PC-9 (cell line): ENCODE results near the gene ATP10A. TPM values are rescaled to one million over a fixed set of nuclear protein-coding genes. Genes with fewer than 3 reads are reported as not detected.

Source experiments
- BruUV-seq: library from RNA; stranded (reverse); fragments of 400-500 nt; replicated peaks from 2 replicates; lab custom pipeline; 2021; lab: Mats Ljungman, UMichigan
- CTCF ChIA-PET: fragments of 300-600 bp; sonication (Branson Sonifier 250); formaldehyde crosslinking; loops from one replicate; lab custom pipeline; 2022; ENCODE audit warnings: antibody characterized with exemption; lab: Charles Lee
- POLR2A ChIA-PET: fragments of 300-600 bp; sonication (Branson Sonifier 250); formaldehyde crosslinking; loops from one replicate; lab custom pipeline; 2022; ENCODE audit warnings: antibody characterized with exemption; ENCODE audit not compliant: unreplicated experiment; lab: Charles Lee
- DNase-seq, 2 experiments: peaks; one replicate each; pipeline versions ENCODE4 v3.0.0 to v3.0.0-alpha.2; 2015 to 2022; ENCODE audit warnings: mixed read lengths in 1 of 2
- H2AFZ ChIP-seq: fragments of 200-600 bp; sonication (generic); 2 replicates; pipeline ENCODE4 v1.8.1; 2017; ENCODE audit warnings: antibody characterized with exemption
- H3F3A ChIP-seq: fragments of 200-600 bp; sonication (generic); 2 replicates; pipeline ENCODE4 v1.8.1; 2017; ENCODE audit warnings: antibody characterized with exemption, mild to moderate bottlenecking, low read depth; ENCODE audit not compliant: insufficient read depth
- H3K27ac ChIP-seq: fragments of 200-600 bp; sonication (generic); 2 replicates; pipeline ENCODE4 v1.6.1; 2016; ENCODE audit warnings: mixed run types
- H3K27me3 ChIP-seq: fragments of 200-600 bp; sonication (generic); 2 replicates; pipeline ENCODE4 v1.6.1; 2016; ENCODE audit warnings: low read depth, mixed run types; ENCODE audit not compliant: insufficient read depth
- H3K36me3 ChIP-seq: fragments of 200-600 bp; sonication (generic); 2 replicates; pipeline ENCODE4 v1.6.1; 2016; ENCODE audit warnings: low read depth, mixed run types
- H3K4me1 ChIP-seq: fragments of 200-600 bp; sonication (generic); replicated peaks from 2 replicates; pipeline ENCODE4 v1.6.1; 2016; ENCODE audit warnings: mixed run types; ENCODE audit not compliant: insufficient read depth
- H3K4me2 ChIP-seq: fragments of 200-600 bp; sonication (generic); 2 replicates; pipeline ENCODE4 v1.6.1; 2017; ENCODE audit warnings: mixed run types
- H3K4me3 ChIP-seq: fragments of 200-600 bp; sonication (generic); 2 replicates; pipeline ENCODE4 v1.6.1; 2016; ENCODE audit warnings: mixed run types
- H3K79me2 ChIP-seq: fragments of 200-600 bp; sonication (generic); 2 replicates; pipeline ENCODE4 v1.6.1; 2017; ENCODE audit warnings: low read depth, mixed run types
- H3K9me2 ChIP-seq: fragments of 200-600 bp; sonication (generic); 2 replicates; pipeline ENCODE4 v1.8.1; 2017; ENCODE audit warnings: mild to moderate bottlenecking; ENCODE audit not compliant: insufficient read depth
- H3K9me3 ChIP-seq: fragments of 200-600 bp; sonication (generic); 2 replicates; pipeline ENCODE4 v1.8.1; 2016; ENCODE audit warnings: low read depth; ENCODE audit not compliant: insufficient read depth
- H4K20me1 ChIP-seq: fragments of 200-600 bp; sonication (generic); 2 replicates; pipeline ENCODE4 v1.8.1; 2017; ENCODE audit not compliant: insufficient read depth
- EZH2 ChIP-seq: fragments of 200-600 bp; sonication (generic); IDR thresholded peaks from 2 replicates; pipeline ENCODE4 v1.8.0; 2017; ENCODE audit warnings: antibody characterized with exemption, low read depth
- intact Hi-C: fragments of 100-400 bp; cut with micrococcal nuclease; formaldehyde crosslinking; loops from one replicate; pipeline ENCODE4 v1.10.0; 2022; ENCODE audit not compliant: unreplicated experiment
- total RNA-seq: library from RNA; stranded (reverse); gene quantifications from 2 replicates; pipeline ENCODE4 v1.2.3, GENCODE V29; 2021
- TF ChIP-seq, protein P1 (sequence below): fragments of 200-600 bp; sonication (generic); conservative IDR thresholded peaks from 2 replicates; pipeline ENCODE4 v1.6.1; 2017; ENCODE audit warnings: mixed run types, antibody characterized with exemption, mild to moderate bottlenecking, moderate library complexity

Gene ATP10A
- total RNA-seq, 1 experiment from 2014 or later = not detected

DNA sequence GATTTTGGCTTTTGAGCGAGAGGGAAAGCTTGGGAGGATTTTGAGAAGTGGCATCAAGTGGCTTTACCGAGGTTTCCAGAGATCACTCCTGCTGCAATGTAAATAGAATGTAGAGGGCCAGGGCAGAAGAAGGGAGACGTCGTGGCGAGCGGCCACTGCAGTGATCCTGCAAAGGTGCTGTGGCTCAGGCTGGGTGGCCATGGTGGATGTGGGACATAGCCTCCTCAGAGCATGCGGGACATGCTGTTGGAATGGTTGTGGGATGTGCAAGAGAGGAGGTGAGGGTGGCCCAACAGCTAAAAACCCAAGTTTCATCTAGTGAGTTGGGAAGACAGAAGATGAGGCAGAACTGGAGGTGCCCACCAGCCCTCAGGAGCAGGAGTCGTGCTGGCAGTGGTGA lies 3.1 kb upstream of the ATP10A start:
- Histone ChIP-seq H3K9me2 (no peaks in the 10 kb centered on the region), H3K36me3 (no peaks in the 10 kb centered on the region), H2AFZ (no peak overlapping the region), H3K9me3 (no peaks in the 10 kb centered on the region), H3K79me2 (no peaks in the 10 kb centered on the region), H3K4me3 (no peak overlapping the region), H3F3A (no peaks in the 10 kb centered on the region), H3K27me3 (0 out of 2 replicates have a peak, but pooled peaks cover 6% of the 10 kb centered on the region), H3K4me2 (no peak overlapping the region), H3K27ac (no peak overlapping the region), H4K20me1 (no peaks in the 10 kb centered on the region), H3K4me1 (no peaks in the 10 kb centered on the region)
- CTCF ChIA-PET = no interaction called here
- TF ChIP-seq, protein P1, sequence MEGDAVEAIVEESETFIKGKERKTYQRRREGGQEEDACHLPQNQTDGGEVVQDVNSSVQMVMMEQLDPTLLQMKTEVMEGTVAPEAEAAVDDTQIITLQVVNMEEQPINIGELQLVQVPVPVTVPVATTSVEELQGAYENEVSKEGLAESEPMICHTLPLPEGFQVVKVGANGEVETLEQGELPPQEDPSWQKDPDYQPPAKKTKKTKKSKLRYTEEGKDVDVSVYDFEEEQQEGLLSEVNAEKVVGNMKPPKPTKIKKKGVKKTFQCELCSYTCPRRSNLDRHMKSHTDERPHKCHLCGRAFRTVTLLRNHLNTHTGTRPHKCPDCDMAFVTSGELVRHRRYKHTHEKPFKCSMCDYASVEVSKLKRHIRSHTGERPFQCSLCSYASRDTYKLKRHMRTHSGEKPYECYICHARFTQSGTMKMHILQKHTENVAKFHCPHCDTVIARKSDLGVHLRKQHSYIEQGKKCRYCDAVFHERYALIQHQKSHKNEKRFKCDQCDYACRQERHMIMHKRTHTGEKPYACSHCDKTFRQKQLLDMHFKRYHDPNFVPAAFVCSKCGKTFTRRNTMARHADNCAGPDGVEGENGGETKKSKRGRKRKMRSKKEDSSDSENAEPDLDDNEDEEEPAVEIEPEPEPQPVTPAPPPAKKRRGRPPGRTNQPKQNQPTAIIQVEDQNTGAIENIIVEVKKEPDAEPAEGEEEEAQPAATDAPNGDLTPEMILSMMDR = no peak
- TF ChIP-seq EZH2 = no peak
- DNase-seq = no peak
- POLR2A ChIA-PET = no interaction called here
- intact Hi-C loops = no loop called here
- BruUV-seq = no TSS peak

DNA sequence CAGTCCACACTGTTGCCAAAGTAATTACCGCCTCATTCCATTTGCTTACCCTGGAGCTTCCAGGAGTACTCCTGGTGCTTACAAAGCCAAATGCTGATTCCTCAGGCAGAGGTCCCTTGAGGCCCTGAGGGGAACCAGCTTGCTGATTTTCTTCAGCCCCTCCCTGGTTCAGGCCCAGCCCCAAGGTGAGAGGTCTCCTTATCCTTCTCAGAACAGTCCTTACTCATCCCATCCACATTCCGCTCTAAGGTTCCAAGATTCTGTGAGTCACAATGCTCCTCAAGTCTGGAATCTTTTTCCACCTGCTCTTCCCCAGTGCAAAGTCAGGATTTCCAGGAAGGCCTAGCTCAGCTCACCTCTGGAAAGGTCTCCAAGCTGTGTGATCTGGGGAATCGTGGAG lies 1.8 kb upstream of the ATP10A start:
- H3K4me2 ChIP-seq = no peak overlapping the region
- BruUV-seq = no TSS peak
- CTCF ChIA-PET = no interaction called here

DNA sequence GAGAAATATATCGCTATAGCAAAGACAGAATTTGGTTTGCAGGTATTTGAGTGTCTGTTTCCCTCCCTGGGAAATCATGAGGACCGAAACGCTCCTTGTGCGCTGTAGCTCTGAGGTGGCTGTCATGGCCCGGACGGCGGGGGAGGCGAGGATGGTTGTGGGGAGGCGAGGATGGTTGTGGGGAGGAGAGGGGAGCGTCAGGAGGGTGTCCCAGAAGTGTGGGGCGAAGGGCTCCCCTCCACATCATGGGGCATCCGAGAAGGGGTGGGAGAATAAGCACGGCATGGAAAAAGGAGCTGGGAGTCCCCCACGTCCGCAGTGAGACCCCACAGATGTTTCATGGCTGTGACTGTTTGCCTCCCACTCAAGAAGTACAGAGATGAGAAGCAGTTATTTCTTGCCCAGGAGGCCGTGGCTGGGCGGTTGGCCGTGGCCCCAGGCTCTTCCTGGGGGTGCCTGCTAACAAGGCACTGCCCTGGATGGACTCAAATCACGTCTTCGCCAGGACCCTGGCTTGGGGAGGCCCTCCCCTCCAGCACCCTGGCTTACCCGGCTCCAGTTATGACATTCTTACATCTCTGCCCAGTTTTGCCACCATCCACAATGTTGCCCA lies 947 bp upstream of the ATP10A start:
- H3K9me3 ChIP-seq = no peaks in the 10 kb centered on the region
- H2AFZ ChIP-seq = no peak overlapping the region
- no peak overlapping the region for H3K4me3 ChIP-seq
- H3K4me2 ChIP-seq = no peak overlapping the region
- POLR2A ChIA-PET = no interaction called here
- DNase-seq = no peak
- no peaks in the 10 kb centered on the region for H3K9me2 ChIP-seq
- intact Hi-C loops = no loop called here
- no peaks in the 10 kb centered on the region for H3K36me3 ChIP-seq
- H3K4me1 ChIP-seq = no peaks in the 10 kb centered on the region
- TF ChIP-seq, protein P1 = no peak
- no peak for TF ChIP-seq EZH2
- 0 out of 2 replicates have a peak, but pooled peaks cover 8% of the 10 kb centered on the region for H3K27me3 ChIP-seq
- no peaks in the 10 kb centered on the region for H4K20me1 ChIP-seq
- no peaks in the 10 kb centered on the region for H3K79me2 ChIP-seq
- BruUV-seq = no TSS peak
- no peak overlapping the region for H3K27ac ChIP-seq
- CTCF ChIA-PET = no interaction called here
- H3F3A ChIP-seq = no peaks in the 10 kb centered on the region

More for the DNA sequence above, 1.8 kb upstream of the ATP10A start:
- POLR2A ChIA-PET = no interaction called here
- no peak for DNase-seq
- 0 out of 2 replicates have a peak, but pooled peaks cover 8% of the 10 kb centered on the region for H3K27me3 ChIP-seq
- no peak overlapping the region for H3K4me3 ChIP-seq
- no peak overlapping the region for H3K27ac ChIP-seq
- intact Hi-C loops = no loop called here
- no peaks in the 10 kb centered on the region for H3K9me3 ChIP-seq
- no peaks in the 10 kb centered on the region for H3K4me1 ChIP-seq
- H3K9me2 ChIP-seq = no peaks in the 10 kb centered on the region
- H3K36me3 ChIP-seq = no peaks in the 10 kb centered on the region
- no peaks in the 10 kb centered on the region for H3F3A ChIP-seq
- H2AFZ ChIP-seq = no peak overlapping the region
- no peaks in the 10 kb centered on the region for H3K79me2 ChIP-seq
- TF ChIP-seq EZH2 = no peak
- TF ChIP-seq, protein P1 = no peak
- H4K20me1 ChIP-seq = no peaks in the 10 kb centered on the region
